Muscle of back (tissue), 11 donors: ENCODE results near the gene PLEKHG3. TPM values are rescaled to one million over a fixed set of nuclear protein-coding genes. Genes with fewer than 3 reads are reported as not detected.
"Not testable (repeated sequence)": the region's sequence is repeated elsewhere in the genome, so short reads cannot be mapped to it uniquely, and the experiment has no call there.

Experiments used
- DNase-seq, 3 donors: peaks; one replicate each; pipeline versions ENCODE4 v3.0.0 to v3.0.0-alpha.2; 2013
- polyA plus RNA-seq, 10 donors: library from polyadenylated mRNA; unstranded; fragments of 120-200 nt; gene quantifications; one replicate each; pipeline ENCODE4 v1.2.1, GENCODE V29; 2013; ENCODE audit not compliant: insufficient read length in 10 of 10

The PLEKHG3 gene
- polyA plus RNA-seq, 10 donors = 17.4 to 34.5 (median 22.6) TPM

DNA sequence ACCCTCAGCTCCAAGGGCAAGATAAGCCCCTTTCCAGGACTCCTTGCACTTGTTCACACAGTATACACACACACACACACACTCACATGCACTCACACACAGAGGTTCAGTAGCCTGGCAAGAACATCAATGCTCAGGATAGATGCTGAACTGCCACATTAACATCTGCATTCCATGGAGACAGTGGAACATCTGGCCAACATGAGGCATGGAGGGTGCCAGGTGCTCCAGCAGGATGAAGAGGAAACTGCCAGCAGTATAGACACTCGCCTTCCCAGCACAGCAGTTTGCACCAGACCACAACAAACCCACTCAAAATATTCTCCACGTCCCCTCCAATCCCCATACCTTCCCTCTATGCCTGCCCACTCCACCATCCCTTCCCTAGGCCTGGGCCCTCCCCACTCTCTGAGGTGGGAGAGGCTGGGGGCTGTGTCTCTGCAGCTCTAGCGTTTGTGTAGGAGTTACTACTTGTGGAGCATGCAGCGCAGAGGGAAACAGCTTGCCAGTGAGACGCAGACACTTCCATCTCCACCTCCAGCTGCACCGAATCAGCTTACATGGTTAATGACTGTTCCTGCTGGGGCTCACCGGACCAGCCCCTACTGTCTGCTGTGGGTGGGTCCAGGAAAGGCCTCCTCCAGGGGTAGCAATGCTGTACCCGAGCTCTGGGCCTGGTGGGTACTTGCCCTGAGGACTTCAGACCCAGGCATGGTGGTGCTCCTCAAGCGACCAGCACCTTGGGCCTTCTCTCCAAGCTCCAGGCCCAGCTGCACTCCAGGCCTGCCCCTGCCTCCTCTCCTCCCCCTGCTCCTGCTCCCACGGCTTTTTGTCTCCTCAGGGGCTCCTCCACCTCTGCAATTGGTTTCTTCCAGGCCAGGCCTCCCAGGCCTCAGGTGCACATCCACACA is 18.6 kb upstream of the PLEKHG3 start:
- peak in 1 of 3 donors; percentile 74 for DNase-seq

DNA sequence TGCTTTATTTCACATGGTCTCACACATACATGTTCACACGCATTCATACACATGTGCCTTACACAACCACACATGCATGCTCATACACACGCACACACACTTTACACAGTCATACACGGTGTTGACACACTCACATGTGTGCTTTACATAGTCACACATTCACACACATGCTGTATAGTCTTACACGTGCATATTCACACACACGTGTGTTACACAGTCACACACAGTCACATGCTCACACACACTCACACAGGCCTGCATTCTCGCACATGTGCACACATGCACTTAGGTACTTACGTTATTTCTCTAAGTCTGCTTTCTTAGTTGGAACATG is 18.0 kb upstream of the PLEKHG3 start:
- no peak for DNase-seq

DNA sequence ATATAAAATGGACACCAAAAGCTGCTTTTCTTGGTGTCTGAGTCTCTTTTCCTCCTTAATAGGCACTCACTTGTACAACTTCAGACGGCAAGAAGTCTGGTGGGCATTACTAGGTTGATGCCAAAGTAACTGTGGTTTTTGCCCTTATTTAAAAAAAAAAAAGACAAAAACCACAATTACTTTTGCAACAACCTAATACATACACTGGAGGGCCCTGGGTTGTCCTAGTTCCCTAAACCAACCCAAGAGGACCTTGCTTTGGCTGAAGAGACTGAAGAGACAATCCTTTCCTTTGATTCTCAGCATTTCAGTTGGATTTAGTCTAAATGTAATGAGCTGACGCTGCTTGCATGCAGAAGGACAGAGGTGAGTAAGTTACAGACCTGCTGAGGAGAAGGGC is 16.2 kb upstream of the PLEKHG3 start:
- no peak for DNase-seq

DNA sequence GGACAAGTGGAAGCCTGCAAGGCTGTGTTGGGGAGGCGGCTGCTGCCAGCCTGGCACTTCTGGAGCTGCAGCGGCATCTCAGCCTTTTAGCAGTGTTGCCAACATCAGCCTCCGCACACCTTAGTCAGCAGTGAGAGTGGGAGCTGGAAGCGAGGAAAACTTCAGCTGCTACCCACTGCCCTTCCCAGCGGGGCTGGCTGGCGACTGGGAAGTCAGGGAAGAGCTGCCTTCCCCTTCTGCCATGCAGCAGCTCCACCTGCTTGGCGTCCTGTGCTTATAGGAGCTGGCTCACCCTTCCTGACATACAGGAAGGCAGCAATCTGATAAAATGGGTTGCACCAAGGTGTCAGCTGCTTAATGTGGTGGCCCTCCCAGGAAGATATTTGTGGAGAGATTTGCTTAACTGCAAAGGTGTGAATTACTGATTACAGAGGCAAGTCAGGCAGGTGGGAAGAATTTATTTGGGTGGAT is 15.4 kb upstream of the PLEKHG3 start:
- DNase-seq = no peak

DNA sequence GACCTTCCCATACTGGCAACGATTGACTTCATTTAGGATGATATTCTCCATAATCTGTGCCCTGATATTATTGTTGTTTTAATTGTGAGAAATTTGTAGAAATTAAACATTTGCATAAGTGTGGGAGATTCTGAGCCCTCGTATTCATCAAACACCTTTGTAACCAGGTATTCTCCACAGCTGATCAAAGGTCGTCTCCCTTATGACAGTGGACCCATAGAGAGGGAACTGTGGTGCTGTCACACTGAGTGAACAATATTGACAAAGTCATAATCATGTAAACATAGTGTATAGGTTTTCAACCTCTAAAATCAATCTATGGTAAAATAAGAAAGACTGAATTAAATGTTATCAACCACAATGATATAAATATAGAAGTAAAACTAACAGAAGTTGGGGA is 14.9 kb upstream of the PLEKHG3 start:
- DNase-seq = no peak

DNA sequence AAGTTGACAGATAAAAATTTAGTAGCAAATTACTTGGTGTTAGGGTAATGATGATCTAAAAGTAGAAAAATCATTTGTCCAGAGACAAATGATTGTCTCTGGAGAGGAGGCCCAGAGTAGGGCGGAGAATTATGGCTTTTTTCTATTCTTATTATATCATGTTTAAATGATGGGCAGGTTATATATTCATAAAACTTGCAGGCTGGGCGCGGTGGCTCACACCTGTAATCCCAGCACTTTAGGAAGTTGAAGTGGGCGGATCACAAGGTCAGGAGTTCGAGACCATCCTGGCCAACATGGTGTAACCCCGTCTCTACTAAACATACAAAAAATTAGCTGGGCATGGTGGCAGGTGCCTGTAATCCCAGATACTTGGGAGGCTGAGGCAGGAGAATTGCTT is 13.6 kb upstream of the PLEKHG3 start:
- DNase-seq = not testable (repeated sequence)

DNA sequence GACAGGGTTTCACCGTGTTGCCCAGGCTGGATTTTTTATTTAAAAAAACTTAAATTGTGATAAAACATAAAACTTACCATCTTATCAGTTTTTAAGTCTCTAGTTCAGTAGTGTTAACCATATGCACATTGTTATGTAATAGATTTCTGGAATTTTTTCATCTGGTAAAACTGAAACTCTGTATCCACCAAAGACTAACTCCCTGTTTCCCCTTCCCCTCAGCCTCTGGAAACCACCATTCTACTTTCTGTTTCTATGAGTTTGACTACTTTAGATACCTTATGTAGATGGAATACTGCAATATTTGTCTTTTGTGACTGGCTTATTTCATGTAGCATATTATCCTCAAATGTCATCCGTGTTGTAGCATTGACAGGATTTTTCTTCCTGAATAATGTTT is 12.8 kb upstream of the PLEKHG3 start:
- DNase-seq = no peak

DNA sequence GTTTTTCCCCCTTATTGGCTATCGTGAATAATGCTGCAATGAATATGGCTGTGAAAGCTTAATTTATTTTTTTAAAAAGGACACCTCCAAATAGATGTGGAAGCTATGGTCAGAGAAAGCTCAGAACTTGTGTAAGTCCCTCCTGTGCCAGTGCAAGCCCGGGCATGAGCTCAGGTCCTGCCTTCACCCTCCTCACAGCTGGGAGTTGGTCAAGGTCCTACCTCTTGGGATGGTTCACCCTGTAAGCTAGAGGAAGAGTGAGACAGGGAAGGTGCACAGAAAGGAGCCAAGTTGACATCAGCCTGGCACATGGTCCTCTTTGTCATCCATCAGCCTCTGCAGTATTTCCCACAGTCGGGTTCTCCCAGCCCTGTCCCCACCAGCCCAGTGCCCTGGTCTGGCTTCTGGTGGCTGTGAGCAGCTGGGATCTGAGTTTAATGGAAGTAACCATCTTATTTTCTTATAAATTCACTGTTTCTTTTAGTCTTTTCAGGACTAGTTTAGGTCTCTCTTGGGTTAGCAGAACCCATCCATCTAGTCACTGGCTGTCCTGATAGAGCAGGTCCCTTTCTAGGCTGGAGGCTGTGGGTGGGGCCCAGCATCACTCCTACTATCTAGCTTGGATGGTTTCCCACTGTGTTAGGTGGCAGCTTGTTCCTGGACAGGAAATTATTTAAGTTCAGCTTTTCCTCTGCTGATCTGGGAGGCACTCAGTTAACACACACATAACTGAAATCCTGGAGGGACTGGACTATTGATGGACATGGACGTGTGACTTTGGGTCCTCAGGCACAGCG is 11.8 kb upstream of the PLEKHG3 start:
- DNase-seq = no peak

DNA sequence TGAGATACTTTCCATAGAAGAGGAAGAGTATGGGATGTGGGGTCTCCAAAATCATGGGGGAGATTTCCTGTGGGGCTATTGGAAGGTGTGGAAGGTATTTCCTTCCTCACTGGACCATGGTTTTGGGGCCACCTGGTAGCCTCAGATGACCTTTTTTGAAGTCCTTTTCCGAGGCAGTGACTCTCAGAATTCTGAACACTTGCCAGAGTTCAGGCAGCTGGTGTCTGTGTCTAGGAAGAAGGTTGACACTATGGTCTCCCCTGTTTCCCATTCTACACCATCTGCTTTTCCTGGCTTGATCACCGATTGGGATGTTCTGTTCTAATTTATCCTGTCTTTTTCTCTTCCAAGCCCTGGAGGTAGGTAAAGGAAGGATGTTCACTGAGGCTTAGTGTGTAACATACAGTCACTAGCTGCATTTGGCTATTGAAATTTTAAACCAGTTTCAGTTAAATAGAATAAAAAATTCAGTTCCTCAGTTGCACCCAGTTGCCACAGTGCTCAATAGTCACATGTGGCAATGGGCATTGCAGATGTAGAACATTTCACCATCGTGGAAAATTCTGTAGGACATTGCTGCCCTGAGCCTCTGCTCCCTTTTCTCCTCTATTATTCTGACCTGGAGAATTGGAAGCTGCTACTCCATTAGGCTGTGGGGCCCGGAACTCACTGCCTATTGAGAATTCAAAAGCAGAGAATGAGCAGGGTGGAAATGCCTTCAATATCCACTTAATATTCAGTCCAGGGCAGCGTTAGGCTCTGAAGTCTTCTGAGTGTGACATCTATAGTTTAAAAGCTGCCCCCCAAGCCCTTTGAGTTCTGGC is 11.0 kb upstream of the PLEKHG3 start:
- no peak for DNase-seq

DNA sequence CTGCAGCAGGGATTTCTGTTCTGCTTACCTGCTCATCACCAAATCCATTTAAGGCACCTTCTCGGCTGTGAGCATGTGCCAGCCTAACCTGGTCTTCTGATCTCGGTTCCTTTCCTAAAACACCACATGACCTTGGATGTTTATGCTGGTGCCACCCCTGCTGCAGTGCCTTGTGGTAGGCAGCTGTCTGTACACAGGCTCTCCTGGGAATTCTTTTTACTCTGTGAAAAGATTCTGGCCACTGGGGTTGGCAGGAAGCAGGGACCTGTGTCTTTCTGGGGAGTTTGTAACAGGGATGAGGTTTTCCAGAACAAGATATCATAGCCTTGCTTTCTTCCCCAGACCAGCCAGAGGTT is 10.4 kb upstream of the PLEKHG3 start:
- no peak for DNase-seq

DNA sequence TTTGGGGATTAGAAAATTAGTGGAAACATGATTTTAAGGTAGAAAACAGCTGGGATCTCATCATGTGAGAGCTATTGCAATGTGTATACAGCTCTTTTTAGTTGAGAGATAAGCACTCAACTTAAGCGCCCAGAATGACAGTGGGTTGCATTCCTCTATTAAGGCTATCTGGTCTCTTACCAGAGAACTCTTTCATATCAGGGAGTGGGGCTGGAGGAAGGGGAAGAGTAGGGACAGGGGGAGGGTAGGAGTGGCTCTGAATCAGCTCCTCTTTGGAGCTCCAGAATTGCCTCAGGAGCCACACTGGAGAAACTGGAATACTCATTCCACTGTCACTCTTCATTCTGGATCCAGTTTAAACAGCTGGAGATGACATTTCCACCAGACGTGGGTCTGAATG is 9.2 kb upstream of the PLEKHG3 start:
- no peak for DNase-seq

DNA sequence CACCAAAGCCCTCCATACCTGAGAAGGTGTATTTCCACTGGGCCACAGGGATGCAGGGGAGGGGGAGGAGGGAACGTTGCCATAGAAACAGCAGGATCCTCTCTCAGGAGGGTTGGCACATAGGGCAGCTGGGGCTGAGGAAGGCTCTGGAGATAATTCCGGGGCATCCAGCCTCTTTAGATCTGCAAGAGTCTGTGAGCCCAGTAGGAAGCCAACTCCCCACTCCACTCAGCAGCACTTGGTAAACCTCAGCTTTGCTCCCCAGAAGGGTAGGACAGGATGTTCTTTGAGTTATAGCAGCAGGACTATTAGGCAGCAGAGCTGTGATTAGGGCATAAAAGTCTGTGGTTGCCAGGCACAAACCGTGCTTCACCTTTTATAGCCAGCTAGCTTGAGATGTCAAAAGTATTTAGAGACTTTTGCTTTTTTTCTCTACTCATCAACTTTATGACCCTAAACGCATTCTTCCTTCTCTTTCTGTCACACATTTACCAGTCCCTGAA is 7.8 kb upstream of the PLEKHG3 start:
- DNase-seq = no peak

DNA sequence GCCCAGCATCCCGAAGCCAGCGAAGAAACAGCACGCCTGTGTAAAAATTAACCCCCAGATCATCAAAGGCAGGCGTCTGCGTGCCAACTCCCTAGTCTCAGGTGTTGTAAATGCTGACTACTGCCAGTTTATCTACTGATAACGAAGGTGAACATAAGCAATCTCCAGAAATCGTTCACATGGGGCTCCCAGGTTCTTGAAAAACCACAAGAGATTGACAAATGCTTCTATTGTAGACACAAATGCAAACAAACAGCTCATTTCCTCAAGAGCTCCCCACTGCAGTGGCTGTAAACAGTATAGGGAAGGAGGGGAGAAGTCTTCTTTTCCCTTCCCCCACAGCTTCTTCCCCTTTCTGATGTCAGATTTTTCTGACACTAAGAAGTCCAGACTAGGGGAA is 5.3 kb upstream of the PLEKHG3 start:
- DNase-seq = no peak

DNA sequence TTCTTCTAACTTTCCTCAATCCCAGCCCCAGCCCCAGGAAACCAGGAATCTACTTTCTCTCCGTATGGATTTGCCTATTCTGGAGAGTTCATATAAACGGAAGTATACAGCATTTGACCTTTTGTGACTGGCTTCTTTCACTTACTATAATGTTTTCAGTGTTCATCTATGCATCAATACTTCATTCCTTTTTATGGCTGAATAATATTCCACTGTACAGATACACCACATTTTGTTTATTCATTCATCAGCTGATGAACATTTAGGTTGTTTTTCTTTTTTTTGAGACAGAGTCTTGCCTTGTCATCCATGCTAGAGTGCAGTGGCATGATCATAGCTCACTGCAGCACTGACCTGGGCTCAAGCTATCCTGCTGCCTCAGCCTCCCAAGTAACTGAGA is 3.9 kb upstream of the PLEKHG3 start:
- DNase-seq = no peak

DNA sequence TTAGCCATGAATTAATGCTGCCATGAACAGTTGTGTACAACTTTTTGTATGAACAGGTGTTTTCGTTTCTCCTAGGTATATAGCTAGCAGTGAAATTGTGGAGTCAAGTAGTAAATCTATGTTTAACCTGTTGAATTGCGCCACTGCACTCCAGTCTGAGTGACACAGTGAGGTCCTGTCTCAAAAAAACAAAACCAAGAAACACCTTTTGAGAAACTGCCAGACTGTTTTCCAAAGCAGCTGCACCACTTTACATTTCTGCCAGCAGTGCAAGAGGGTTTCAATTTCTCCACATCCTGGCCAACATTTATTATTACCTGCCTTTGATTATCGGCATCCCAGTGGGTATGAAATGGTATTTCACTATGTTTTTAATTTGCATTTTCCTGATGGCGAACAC is 3.3 kb upstream of the PLEKHG3 start:
- no peak for DNase-seq

DNA sequence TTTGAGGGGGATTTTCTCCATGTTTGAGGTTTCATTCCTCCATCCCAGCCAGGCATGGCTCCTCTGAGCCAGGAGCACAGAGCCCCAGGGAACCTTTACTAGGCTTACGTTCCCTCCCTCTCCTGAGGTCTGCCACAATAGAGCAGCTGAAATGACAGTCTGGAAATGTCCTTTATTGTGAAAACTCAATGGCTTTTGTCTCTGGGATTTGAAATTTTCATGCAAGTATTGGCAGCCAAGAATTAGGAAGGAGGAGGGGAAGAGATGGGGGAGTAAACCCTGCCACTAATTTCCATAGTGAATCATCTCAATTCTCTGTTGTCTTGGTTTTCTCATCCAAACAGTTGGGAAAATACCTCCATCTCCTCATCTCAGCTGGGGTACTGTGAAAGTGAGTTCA is 2.6 kb upstream of the PLEKHG3 start:
- DNase-seq = no peak

DNA sequence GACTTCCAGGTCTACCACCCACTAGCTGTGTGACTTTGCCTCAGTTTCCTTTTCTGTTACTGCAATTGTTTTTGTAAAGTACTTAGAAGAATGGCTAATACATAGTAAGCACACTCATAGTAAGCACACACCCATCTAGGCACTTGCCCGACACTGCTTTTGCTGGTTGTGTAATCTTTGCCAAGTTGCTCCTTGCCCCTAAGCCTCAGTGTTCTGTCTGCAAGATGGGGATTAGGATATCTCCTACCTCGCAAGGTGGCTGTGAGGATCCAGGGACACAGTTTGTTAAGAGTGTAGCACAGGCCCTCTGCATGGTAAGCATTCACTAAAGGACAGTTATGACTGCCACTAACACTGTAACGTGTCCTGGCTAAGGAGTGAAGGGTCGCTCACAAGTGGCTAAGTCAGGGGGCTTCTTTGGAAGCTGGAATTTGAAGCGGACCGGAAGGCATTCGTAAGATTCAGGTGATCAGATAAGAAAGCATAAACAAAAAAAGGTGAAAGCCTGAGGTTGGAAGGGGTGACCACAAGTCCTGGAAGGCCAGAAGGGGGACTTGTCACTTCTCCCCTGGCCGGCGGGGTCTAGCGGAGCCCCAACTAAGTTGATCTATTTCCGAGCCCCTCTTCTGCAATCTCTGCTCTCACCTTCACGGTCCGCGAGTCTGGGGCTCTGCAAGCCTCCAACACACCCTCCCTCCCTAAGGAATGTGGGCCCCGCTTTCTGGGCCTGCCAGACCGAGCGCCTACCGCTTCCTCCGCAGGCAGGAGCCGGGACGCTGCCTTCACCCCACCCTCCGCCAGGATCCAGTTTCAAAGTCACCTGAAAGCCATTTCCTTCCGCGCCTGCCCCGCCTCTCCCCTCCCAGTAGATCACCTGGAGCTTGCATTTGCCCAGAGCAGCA is 1.5 kb upstream of the PLEKHG3 start:
- DNase-seq = no peak

DNA sequence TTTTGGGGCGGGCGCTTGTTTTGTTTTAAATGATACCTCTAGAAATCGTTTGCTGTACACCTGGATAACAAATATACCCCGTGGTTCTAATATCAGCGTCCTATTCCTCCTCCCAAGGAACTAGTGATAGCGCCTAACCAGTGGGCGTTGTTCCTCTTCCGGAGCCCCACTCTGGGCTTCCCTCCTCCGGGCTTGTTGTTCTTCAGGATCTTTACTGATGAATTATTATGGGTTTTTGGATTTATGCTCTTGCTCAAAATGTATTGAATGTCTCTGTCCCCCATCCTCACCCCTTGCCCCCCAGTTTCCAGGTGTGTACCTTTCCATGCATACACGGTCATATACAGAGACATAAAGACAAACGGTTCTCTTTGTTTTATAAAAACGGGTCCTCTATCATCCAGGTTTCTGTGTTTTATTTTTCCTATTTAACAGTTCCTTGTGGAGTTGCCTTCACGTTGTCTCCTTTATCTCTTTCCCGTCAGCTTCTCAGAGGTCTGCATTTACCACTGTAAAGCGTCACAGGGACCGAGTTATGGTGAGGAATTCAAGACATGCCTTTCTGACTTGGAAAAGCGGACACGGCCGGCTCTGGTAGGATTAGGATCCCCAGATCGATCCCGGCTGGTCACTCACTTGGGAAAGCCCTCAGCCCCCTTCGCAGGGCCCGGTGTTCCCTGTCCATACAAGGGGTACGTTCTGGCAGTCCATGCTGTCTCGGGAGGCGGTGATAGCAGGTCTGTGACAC is 655 bp upstream of the PLEKHG3 start:
- DNase-seq = no peak

DNA sequence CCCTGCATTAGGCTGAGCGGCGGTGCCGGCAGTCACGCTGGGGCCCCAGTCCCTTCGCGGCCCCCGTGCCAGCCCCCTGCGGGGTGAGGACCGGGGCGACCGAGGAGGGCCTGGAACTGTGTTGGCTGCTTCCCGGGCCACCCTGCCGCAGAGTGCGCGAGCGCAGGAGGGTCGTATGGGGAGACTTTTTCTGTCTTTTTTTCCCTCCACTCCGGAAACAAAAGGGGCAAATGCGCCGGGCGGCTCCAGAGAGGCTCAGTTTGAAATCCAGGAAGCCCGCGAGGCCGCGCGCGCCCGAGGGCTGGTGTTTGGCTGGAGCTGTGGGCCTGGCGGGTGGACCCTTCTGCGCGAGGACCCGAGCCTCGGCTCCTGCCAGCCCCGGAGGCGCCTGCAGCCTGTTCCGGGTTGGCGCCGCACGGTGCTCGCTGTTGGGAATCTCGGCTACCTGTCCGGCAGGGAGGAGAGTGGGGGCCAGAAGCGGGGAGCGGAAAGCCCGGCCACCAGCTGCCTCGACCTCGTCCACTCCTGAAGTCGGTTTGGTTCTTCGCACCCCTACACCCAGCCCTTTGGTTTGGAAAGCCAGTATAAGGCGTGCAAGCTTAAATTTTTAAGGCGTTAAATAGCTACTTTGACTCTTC is 638 bp downstream of the PLEKHG3 start:
- DNase-seq = no peak
